ENCODE results near the gene FAM13A.
A peak's percentile ranks its signal among the peaks of the same experiment; 100 is the strongest.

The FAM13A gene

GRCh38 chr4:89022426-89023128 lies 34.4 kb downstream of the FAM13A start:
- CTCF ChIA-PET, result interaction anchor here (0.6 to 4.5 kb wide), 15 partner anchors 8 to 508 kb away, joined by 3 to 89 read pairs (median 4); no protein-coding TSS in a partner anchor
- no peaks in the 10 kb centered on the region for H3K4me1 ChIP-seq (ENCODE audit: control insufficient read depth, insufficient read depth, low read length)
- no peaks in the 10 kb centered on the region for H3K9me3 ChIP-seq (ENCODE audit: control insufficient read depth, insufficient read depth, low read depth, low read length)
- H3K4me3 ChIP-seq (ENCODE audit: low read depth, low read length), result no peak overlapping the region
- TF ChIP-seq ZNF785 (tag by site-specific recombination; IDR thresholded peaks at IDR 0.05) (no peak), AEBP2 (tag by site-specific recombination; IDR thresholded peaks at IDR 0.05; ENCODE audit: borderline replicate concordance) (no peak), MZF1 (tag by site-specific recombination; IDR thresholded peaks at IDR 0.05; ENCODE audit: borderline replicate concordance) (peak; percentile 78; the same call in 1 of the 2 replicates), ZNF654 (tag by site-specific recombination; IDR thresholded peaks at IDR 0.05; ENCODE audit: low read depth) (no peak), ZFHX2 (tag by site-specific recombination; conservative IDR thresholded peaks at IDR 0.05) (no peak), ZNF600 (tag by site-specific recombination; IDR thresholded peaks at IDR 0.05) (no peak), ZNF140 (tag by site-specific recombination; IDR thresholded peaks at IDR 0.05) (no peak), PRDM6 (tag by site-specific recombination; IDR thresholded peaks at IDR 0.05) (no peak)
- H3K36me3 ChIP-seq (ENCODE audit: control insufficient read depth in 2 of 2, insufficient read depth in 1 of 2, low read length in 2 of 2), result peaks cover 0 to 24% of the 10 kb centered on the region in 2 experiments; a peak in 1 of 3 replicates
- no peak overlapping the region for H3K27ac ChIP-seq (ENCODE audit: extremely low read depth, low read depth, low read length)
- POLR2A ChIA-PET, result no interaction called here

- Histone ChIP-seq H3K27ac (ENCODE audit: extremely low read depth, low read depth, low read length) (no peak overlapping the region), H3K9me3 (ENCODE audit: control insufficient read depth, insufficient read depth, low read depth, low read length) (no peaks in the 10 kb centered on the region), H3K4me1 (ENCODE audit: control insufficient read depth, insufficient read depth, low read length) (no peaks in the 10 kb centered on the region), H3K36me3 (ENCODE audit: control insufficient read depth in 2 of 2, insufficient read depth in 1 of 2, low read length in 2 of 2) (peaks cover 0 to 29% of the 10 kb centered on the region in 2 experiments; a peak in 2 of 3 replicates), H3K4me3 (ENCODE audit: low read depth, low read length) (no peak overlapping the region)
- TF ChIP-seq ZNF785 (tag by site-specific recombination; IDR thresholded peaks at IDR 0.05), result no peak
- no peak for TF ChIP-seq ZFP3 (tag by site-specific recombination; IDR thresholded peaks at IDR 0.05; ENCODE audit: low read depth)
- no peak for TF ChIP-seq ZNF221 (tag by site-specific recombination; IDR thresholded peaks at IDR 0.05; ENCODE audit: borderline replicate concordance)
- TF ChIP-seq ZNF23 (tag by site-specific recombination; IDR thresholded peaks at IDR 0.05; ENCODE audit: borderline replicate concordance), result no peak
- ChIA-PET CTCF (interaction anchor here (0.6 to 4.5 kb wide), 5 partner anchors 9 to 348 kb away, joined by 3 to 89 read pairs (median 5); no protein-coding TSS in a partner anchor), POLR2A (interaction anchor here (1.2 kb wide), 1 partner anchor 498 kb away, joined by 3 read pairs; the partner anchor contains the start of gene PYURF)
These were observed 35.3 kb downstream of the FAM13A start for GRCh38 chr4:89021684-89022083.

GRCh38 chr4:89021062-89021461 lies 35.9 kb downstream of the FAM13A start:
- Histone ChIP-seq H3K4me1 (ENCODE audit: control insufficient read depth, insufficient read depth, low read length) (no peaks in the 10 kb centered on the region), H3K36me3 (ENCODE audit: control insufficient read depth in 2 of 2, insufficient read depth in 1 of 2, low read length in 2 of 2) (peaks cover 0 to 34% of the 10 kb centered on the region in 2 experiments; a peak in 2 of 3 replicates), H3K4me3 (ENCODE audit: low read depth, low read length) (no peak overlapping the region), H3K9me3 (ENCODE audit: control insufficient read depth, insufficient read depth, low read depth, low read length) (no peaks in the 10 kb centered on the region), H3K27ac (ENCODE audit: extremely low read depth, low read depth, low read length) (no peak overlapping the region)
- CTCF ChIA-PET, result interaction anchor here (0.5 to 4.5 kb wide), 3 partner anchors 203 to 1340 kb away, joined by 3 to 89 read pairs (median 5); no protein-coding TSS in a partner anchor
- POLR2A ChIA-PET, result interaction anchor here (1.2 kb wide), 1 partner anchor 498 kb away, joined by 3 read pairs; the partner anchor contains the start of gene PYURF
- TF ChIP-seq ZBTB11 (tag by site-specific recombination; conservative IDR thresholded peaks at IDR 0.05; ENCODE audit: low read depth) (no peak), ZNF747 (tag by site-specific recombination; IDR thresholded peaks at IDR 0.05) (no peak), ZNF423 (tag by site-specific recombination; IDR thresholded peaks at IDR 0.05) (no peak), SP7 (tag by site-specific recombination; IDR thresholded peaks at IDR 0.05) (no peak), ZNF555 (tag by site-specific recombination; conservative IDR thresholded peaks at IDR 0.05) (no peak), ZNF19 (tag by site-specific recombination; IDR thresholded peaks at IDR 0.05; ENCODE audit: low read depth) (no peak), BCL6B (tag by site-specific recombination; IDR thresholded peaks at IDR 0.05) (no peak), ZNF341 (tag by site-specific recombination; IDR thresholded peaks at IDR 0.05; ENCODE audit: low read depth) (no peak), ZNF521 (tag by site-specific recombination; IDR thresholded peaks at IDR 0.05) (no peak), SP3 (tag by site-specific recombination; IDR thresholded peaks at IDR 0.05) (no peak), ZNF324 (tag by site-specific recombination; IDR thresholded peaks at IDR 0.05) (no peak), KLF9 (tag by site-specific recombination; IDR thresholded peaks at IDR 0.05; ENCODE audit: low read depth) (no peak)
